GM12872 (cell line): ENCODE measurements around the gene USP16.

ENCODE experiments used
- CTCF ChIP-seq: IDR thresholded peaks from 3 replicates; pipeline ENCODE4 v1.5.1; 2011; ENCODE audit warnings: low read depth, mild to moderate bottlenecking, low read length, moderate library complexity; ENCODE audit not compliant: insufficient read depth

USP16 gene

DNA sequence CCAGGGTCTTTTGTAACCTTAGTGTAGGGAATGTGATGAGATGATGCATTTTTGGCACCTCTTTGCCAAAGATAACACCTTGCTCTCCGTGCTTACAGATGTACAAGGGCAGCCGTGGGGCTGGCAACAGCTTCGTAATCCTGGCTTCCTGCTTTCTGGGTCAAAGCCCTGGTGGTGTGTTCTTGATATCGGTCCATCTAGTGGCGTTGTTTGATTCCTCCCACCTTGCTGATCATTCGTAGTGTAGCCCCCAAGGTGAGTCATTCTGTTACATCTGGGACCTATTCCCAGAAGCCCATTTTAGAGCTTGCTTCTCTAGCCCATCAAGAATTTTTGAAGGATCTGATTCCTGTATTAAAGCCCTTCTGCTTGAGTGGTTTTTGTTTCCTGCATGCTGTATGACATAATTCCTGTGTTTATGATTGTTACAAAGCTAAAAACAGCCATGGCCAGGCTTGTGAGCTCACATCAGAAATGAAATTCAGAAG, 56.0 kb downstream of the USP16 start:
- TF ChIP-seq CTCF, result no peak

DNA sequence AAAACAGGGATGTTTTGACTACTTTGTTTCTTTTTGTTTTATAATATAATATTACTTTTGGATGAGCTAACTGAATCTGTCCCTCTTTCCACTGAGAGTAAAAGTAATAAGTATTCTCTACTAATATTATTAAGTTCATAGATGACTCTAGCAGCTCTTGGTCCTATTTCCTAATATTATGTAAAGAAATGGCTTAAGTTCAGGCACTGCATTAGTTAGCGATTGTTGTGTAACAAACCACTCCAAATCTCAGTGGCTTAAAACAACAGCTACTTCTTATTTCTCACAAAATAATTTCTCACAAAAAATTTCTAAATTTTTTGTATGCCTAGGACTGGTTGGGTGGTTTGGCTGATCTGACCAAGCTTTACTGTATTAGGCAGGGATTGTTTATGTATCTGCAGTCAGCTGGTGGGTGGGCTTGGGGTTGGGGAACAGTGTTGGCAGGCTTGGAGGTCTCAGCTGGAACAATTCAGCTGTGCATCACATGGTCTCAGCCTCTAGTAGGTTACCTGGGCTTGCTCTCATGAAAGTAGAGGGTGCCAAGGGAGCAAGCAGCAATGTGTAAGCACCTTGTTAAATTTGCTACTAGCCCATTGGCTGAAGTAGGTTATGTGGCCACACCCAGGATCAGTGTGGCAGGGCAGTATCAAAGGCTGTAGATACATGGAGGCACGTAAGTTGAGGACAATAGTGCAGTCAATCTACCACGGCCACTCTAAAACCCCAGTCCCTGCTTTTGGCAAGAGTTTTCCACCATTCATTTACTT, 57.8 kb downstream of the USP16 start:
- no peak for TF ChIP-seq CTCF

DNA sequence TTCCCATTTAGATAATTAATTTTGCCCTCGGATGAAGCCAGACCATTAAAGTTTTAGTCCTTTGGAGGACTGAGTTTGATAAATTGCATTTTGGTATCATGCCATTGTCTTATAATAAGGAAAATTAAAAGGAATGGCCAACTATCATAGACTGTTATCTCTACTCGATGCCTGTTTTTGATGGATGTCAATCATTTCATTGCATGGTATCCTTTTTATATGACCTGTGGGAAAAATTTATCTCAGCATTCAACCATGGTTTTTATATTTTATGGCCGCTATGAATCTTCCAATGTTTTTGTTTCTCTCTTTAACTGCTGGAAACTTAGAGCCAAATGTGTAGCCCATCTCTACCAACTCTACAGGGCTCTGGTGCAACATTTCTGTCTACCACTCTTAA, 58.8 kb downstream of the USP16 start:
- no peak for TF ChIP-seq CTCF

- TF ChIP-seq CTCF, result no peak
These were observed 59.9 kb downstream of the USP16 start for GRCh38 chr21:29084372-29084771.

DNA sequence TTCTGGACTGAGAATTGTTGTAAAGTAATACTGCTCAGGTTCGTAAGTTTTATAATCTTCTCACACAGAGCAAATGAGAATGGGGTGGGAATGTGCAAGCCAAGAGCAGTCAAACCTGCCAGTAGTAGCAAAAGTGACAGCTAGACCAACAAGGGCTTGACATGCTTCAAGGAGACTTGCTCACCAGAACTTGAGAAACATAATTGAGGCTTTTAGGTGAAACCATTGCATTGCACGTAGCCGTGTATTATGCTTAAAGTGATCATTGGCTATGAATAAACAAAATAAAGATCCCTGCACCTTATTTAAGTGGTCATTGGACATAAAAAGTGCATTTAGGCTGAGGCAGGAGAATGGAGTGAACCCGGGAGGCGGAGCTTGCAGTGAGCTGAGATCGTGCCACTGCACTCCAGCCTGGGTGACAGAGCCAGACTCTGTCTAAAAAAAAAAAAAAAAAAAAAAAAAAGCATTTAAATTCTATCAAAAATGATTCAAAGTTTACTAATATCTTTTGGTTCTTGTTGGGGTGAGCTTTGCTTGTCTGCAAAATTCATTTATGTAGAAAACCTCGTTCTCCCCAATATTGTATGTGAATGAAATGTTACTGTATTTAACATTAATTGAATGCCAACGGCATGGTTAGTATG, 60.8 kb downstream of the USP16 start:
- TF ChIP-seq CTCF, result no peak

DNA sequence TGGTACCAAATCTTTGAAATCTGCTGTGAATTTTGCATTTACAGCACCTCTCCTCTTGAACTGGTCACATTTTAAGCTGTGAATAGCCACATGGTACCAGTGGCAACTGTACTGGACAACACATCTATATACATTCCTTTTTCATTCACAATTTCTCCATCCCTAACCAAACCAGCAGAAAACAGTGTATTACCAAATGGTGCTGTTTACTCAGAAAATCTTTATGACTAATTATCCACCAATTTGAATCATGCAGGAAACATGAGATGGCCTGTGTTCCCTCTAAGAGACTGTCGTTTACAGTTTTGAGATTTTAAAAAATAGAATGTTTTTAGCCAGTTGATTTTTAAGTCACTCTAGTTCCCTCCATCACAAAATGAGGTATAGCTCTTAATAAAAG, 66.6 kb downstream of the USP16 start:
- no peak for TF ChIP-seq CTCF

DNA sequence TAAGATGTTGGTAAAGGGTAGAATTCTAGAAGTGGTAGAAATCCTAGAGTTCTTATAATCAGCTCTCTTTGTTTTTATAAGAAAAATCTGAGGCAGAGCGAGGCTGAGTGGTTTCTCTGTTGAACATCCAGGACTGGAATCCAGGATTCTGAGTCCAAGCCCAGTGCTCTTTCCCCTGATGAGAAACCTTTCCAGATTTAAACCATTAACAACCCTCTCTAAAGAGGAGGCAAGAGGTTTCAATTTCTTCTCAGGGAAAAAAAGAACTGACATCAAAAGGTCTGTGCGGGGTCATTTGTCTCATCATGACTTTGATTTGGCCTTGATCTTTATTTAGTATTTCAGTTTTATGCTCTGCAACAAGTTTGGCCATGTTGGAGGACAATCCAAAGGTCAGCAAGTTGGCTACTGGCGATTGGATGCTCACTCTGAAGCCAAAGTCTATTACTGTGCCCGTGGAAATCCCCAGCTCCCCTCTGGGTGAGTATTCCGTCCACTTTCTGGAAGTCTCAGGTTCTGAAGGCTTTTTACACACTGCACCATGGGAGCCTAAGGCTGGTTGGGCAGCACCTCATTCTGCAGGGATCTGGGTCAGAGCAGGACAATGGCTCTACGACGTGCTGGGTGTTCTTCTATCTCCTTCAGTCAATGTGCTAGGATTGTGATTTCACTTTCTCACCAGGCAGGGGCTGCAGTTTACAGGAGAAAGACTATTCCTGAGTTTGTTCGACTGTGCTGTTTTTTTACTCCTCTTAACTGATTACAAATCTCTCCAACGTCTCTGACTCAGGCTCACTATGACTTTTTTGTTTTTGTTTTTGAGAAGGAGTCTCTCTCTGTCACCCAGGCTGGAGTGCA, 67.9 kb downstream of the USP16 start:
- TF ChIP-seq CTCF, result no peak
